Esophagus mucosa (tissue), 1 donor: Measurements from ENCODE around the gene HOXB3. TPM values are rescaled to one million over a fixed set of nuclear protein-coding genes. Genes with fewer than 3 reads are reported as not detected.
"Not testable (repeated sequence)": the region's sequence is repeated elsewhere in the genome, so short reads cannot be mapped to it uniquely, and the experiment has no call there.

ENCODE experiments used
- ATAC-seq: fragments of 200-7000 bp; cut with Tn5 transposase; one replicate; pipeline ENCODE4 v1.9.1; 2020
- total RNA-seq: library from RNA; stranded (reverse); gene quantifications from one replicate; pipeline ENCODE4 v1.2.4, GENCODE V29; 2023
- donor health status: DM: yes; HTN: yes; CAD: no.

The HOXB3 gene
- total RNA-seq, 1 donor from 2014 or later = 6.0 TPM

DNA sequence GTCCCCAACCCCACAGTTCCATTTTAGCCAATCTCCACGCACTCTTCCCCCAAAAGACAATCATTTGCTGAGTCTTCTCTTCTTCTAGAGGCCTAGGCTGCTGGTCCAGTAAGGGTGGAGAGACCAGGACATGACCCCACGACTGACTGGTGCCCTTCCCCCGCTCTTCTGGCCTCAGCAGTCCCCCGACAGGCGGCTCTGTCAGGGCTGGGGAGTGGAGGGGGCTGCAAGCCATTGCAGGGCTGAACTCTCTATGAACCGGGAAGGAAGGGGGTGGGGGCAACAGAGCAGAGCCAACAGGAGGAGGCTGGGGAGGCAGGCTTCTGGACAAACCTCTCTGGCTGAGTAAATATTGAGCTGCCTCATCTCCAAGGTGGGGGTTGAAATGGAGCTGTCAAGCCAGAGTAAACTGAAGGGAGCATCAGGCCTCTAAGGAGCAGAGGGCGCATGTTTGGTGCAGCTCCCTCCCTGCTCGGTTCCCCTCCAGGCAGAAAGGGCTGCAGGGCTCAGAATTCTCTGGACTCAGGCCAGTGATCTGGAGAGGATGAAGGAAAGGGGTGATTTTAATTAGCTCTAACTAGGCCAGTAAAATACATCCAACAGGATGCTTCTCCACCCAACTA lies 67.9 kb downstream of the HOXB3 start:
- no peak for ATAC-seq

DNA sequence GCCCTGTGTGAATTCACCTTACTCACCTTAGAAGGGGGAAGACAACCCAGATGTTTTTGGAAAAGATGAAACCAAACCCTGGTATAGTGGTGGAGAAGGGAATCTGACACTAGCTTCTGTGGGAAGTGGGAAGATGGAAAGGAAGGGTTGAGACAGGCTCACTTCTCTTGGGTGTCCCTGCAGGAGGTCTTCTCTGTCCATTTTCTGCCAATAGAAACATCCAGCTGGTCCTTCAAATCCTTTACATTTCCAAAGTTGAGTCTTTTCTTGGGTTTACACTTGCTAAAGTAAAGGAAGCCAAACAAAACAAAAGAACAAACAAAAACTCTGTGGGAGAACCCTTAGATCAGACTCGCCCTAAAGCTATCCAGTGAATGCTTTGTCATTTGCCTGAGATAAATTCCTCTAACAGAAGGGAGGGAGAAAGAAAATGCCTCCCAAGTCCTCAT lies 69.4 kb downstream of the HOXB3 start:
- ATAC-seq = no peak

DNA sequence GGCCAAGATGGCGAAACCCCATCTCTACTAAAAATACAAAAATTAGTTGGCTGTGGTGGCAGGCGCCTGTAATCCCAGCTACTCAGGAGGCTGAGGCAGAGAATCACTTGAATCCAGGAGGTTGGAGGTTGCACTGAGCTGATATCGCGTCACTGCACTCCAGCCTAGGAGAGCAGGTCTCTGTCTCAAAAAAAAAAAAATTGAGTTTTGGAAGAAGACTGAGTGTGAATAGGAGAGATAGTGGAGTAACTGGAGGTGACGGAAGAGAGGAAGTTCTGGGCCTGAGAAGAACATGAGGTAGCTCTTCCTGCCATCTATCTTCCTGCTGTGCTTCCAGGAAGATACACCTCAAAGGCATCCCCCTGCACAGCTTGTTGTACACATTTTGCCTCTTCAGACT lies 70.6 kb downstream of the HOXB3 start:
- ATAC-seq = no peak

DNA sequence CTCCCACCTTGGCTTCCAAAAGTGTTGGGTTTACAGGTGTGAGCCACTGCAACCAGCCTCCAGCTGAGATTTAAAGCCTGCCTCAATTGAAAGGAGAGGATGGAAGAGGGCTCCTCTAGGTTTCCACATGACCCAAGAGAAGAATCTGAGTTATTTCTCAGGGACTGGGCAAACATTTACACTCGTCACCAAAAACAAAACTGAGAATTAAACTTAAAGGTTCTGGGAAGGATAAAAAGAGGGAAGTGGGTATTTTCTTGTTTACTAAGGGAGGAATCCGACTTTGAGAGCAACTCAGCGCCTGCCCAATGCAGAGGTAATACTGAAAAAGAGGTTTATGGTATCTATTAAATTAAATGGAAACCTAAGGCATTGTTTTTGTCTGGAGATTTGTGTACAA lies 72.6 kb downstream of the HOXB3 start:
- ATAC-seq = no peak

DNA sequence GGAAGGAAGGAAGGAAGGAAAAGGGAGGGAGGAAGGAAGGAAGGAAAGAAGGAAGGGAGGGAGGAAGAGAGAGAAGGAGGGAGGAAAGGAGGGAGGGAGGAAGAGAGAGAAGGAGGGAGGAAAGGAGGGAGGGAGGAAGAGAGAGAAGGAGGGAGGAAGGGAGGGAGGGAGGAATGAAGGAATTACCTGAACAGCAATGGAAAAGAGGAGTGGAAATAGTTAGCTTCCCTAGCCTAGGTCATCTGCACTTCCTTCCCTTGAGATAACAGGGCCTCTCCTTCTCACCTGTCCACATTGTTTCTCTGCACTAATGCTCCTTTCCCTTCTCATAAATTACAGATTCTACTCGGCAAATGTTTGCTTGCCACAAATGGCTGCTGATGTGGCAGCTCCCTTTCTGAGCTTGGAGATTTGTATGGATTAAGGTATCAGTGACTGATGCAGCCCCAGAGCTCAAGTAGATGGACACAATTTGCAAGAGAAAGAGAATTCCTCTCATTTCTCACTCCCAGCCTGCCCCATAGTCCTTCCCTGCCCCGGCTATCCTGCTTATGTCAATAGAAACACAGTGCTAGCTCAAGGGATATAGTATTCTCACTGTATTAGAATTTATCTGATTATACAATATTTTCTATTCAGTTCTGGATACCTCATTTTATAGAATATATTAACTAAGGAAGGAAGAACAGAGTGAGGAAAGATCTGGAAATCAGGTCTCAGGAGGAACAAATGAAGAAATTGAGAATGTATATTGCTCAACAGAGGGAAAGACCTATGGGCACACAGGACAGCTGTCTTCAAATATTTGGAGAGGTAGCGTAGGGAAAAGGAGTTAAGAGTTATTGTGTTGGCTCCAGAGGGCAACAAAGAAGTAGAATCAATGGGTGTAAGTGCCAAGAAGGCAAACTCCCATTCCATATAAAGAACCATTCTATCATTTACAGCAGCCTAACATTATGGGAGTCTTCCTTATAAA lies 73.8 kb downstream of the HOXB3 start:
- ATAC-seq = no peak

DNA sequence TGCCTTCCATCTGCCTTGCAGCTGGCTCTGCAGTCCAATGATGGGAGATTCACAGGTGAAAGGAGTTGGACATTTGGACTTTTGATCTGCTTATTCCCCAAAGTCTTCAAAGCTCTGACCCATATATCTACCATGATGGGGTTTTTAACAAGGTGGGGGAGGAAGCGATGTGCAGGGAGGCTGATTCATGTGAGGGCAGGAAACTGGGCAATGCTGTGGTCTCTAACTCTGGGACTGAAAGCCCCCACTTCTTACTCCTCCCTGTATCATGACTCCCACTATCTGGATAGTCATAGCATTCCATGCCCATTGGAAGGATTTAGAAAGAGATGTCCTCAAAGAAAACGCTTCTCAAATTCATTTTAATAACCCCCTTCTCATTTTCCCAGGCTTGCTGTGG lies 75.6 kb downstream of the HOXB3 start:
- ATAC-seq = no peak

DNA sequence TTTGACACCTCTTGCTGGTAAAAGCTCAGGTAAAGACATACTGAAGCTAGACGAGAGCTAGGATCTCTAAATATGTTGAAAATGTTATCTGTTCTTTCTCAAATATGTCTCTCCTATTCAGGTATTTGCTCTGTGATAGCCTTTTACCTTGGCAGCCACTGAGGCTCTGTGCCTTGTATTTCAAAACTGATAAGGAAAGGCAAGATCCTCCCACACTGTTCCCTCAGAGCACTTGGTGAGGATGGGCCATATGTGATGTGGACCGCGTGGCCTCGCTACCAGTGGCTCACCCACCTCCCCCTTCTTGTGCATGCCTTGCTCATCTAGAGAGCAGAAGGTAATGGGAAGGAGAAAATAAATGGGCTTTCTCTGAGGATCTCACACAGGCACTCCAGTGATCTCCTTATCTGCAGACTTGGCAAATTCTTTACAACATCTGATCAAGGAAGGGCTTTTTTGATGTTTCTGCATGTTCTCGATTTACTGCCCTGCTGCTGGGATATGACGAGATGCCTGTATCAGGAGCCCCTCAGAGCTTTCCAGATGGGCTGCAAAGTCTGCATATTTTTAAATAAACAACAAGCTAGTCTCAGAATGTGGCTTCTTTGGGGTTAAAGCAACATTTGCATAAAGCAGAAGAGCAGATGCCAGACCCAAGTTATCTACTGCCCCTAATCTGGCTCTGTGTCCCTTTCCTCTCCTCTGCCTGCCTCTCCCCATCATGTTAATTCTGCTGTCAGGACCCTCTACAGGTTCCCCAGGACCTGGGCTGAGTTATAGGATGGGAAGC lies 76.2 kb downstream of the HOXB3 start:
- ATAC-seq = no peak

DNA sequence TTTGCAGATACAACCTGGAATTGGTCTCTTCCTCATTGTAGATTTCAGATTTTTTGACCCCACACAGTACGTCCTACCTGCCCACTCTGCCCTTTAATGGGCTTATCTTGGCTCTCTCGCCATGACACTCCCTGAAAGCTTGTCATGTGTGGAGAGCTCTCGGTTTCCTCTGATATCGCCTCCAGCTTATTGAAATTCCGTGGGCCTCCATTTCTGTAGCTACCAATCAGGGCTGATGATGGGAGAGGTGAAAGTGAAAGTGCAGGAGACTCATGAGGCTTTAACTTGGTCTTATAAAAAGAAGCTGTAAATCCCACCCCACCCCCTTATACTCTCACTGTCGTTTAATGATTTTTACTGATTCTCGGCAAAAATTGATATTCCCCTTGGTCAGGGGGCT lies 76.9 kb downstream of the HOXB3 start:
- no peak for ATAC-seq

DNA sequence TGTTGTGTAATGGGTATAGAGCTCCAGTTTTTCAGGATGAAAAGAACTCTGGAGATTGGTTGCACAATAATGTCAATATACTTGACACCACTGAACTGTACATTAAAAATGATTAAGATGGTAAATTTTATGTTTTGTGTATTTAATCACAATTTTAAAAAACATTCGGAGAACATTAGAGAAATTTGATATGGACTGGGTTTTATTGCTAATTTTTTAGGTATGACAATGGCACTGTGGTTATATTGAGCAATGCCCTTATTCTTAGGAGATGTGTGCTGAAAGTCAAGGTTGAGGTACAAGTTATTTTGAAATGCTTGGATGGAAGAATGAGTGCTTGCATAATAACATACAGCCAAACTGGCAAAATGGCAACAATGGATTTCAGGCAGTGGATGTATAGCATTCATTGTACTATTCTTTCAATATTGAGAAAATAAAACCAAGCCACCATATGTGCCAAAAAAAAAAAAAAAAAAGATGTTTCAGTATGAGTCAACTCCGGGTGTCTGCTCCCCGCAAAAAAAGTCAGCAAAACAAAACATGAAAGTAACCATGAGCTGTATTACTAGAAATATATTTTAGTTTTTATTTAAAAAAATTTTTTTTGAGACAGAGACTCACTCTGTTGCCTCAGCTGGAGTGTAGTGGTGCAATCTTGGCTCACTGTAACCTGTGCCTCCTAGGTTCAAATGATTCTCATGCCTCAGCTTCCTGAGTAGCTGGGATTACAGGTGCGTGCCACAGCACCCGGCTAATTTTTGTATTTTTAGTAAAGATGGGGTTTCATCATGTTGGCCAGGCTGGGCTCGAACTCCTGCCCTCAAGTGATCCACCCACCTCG lies 79.1 kb downstream of the HOXB3 start:
- ATAC-seq = peak; percentile 36

DNA sequence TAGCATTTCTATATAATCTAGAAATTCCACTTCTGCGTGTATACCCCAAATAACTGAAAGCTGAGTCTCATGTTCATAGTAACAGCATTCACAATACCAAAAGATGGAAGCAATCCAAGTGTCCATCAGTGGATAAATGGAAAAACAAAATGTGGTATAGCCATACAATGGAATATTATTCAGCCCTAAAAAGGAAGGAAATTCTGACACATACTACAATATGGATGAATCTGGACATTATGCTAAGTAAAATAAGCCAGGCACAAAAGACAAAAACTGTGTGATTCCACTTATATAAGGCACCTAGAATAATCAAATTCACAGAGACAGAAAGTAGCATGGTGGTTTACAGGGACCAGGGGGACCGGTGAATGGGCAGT lies 79.7 kb downstream of the HOXB3 start:
- no peak for ATAC-seq

DNA sequence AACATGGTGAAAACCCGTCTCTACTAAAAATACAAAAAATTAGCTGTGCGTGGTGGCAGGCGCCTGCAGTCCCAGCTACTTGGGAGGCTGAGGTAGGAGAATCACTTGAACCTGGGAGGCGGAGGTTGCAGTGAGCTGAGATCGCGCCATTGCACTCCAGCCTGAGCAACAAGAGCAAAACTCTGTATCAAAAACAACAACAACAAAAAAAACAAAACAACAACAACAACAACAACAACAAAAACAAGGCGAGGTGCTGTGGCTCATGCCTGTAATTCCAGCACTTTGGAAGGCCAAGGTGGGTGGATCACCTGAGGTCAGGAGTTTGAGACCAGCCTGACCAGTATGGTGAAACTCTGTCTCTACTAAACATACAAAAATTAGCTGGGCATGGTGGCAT lies 80.3 kb downstream of the HOXB3 start:
- ATAC-seq = not testable (repeated sequence)

DNA sequence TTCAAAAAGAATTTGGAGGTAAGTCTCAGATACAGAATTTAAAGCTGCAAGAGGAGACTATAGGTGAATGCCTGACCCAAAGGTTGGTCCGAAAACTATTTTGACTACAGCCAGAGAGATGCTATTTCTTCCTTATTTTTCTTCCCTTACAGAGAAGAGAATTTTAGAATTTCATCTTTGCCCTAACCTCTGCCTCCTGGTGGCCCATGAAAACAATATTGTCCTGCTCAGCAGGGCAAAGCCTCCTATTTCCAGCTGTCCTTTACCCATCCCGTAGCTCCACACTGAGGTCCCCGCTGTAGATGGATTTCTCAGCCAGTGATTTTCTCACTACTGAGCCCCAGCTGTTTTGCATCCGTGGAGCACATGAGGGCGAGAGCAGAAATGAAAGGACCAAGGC lies 83.8 kb downstream of the HOXB3 start:
- ATAC-seq = no peak

DNA sequence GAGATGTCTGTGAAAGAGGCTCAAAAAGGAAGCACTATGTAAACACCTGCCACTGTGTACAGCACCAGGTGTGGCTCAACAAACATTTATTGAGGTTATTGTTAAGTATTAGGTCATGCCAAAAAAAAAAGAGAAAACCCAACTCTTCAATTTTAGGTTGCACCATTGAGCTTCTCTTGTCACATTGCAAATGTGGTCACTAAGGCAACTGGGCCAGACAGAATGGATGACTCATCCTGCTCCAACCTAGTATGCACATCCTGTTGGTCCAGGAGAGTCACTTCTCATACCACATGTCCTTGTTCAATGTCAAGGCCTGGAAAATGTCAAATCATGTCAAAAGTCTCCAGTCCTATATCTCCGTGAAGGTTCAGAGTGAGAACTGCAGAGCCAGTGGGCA lies 84.3 kb downstream of the HOXB3 start:
- ATAC-seq = peak; percentile 92

DNA sequence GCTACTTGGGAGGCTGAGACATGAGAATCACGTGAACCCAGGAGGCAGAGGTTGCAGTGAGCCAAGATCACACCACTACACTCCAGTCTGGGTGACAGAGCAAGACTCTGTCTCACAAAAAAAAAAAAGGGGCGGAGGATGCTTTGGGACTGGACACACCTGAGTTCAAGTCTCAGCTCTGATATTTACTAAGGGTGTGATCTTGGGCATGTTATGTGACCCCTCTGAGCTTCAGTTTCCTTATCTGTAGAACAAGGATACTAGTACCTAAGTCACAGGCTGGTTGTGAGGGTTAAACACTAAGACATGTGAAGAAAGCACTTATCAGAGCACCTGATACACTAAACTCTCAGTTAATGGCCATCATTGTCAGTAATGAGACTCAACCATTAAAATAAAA lies 85.1 kb downstream of the HOXB3 start:
- ATAC-seq = no peak

DNA sequence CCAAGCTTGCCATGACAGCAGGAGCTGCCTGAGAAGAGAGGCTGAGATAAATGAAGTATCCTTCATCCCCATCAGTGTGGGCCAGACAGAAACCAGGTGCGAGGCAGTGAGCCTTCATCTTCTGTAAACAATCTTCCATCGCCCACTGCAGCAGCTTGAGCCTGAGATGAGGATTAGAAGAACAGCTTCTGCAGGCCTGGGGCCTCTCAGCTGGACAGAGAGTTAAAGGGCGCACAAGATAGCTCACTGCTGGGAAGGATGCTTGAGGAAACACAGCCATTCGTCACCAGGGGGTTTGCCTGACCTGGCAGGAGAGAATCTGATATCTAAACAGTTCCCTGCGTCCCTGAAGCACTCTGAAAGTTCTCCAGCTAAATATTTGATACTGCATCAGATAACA lies 86.3 kb downstream of the HOXB3 start:
- ATAC-seq = no peak

DNA sequence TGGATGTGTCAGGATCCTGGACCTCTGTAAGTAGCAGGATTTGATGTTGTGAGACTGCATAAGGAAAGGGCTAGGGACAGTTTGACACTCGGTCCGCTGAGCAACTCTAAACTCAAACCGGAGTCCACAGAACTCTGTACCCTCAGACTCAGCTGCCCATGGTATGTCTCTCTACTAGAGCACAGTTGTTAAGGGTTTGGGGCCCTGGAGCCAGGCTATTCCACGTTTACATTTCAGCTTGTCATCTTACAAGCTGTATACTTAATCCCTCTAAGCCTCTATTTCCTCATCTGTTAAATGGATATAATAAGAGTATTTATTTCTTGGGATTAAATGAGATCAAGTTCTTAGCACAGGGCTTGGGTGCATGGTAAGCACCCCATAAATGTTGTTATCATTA lies 87.1 kb downstream of the HOXB3 start:
- peak; percentile 38 for ATAC-seq

DNA sequence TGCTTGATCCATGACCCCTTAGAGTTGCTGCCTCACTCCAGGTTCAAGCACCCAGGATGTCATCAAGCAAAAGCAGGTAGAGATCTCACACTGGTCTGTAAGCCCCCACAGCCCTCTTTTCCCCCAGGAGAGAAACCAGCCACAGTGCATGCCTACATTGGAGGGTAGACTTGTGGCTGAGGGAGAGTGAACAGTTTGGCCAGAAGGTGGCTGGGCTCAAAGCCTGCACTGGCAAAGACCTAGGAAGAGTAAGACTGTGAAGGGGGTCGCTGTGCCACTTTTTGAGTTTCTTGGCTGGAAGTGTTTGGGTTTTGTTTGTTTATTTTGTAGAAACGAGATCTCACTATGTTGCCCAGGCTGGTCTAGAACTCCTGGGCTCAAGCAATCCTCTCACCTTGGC lies 87.7 kb downstream of the HOXB3 start:
- no peak for ATAC-seq

DNA sequence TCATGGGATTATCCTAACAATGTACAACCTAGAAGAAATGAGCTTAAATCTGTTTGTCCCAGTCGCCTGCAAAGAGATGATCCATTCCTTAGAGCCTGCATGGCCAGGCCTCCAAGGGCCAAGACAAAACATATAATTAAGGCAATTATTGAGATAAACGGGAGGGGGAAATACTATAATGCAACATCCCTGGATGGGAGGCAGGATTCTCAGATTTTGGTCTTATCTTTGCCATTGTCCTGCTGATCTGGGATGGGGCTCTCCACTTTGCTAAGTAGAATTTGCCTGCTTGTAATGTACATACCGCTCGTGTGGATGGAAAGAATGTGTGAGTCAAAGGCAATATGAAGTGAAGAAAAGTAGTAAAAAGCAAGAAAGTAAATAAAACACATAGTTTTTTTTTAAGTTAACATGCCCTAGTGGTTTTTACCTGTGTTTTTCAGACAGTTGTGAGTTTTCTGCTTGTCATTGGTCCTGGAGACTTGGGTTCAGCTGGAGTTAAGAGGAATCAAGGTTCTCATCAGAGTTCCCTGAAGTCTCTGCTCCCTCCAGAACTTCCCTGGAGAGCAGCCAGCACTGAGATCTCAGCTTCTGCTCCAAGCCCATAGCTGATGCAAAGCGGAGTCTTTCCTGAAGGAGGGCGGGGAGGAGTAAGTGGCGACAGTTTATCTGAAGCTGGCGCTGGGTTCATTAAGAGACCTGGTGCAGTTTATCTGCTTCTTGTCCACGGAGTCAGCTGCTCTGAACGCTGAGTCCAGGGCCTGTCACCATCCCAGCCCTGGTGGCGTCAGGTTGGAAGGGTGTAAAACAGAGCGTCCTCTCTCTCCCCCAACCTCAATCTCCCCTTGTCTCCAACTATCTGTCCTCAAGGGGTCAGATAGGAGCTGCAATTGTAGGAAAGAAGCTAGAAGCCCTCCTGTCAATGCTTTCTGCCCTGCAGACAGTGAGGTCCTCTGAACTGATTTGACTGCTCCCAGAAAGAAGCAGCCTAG lies 89.3 kb downstream of the HOXB3 start:
- no peak for ATAC-seq

DNA sequence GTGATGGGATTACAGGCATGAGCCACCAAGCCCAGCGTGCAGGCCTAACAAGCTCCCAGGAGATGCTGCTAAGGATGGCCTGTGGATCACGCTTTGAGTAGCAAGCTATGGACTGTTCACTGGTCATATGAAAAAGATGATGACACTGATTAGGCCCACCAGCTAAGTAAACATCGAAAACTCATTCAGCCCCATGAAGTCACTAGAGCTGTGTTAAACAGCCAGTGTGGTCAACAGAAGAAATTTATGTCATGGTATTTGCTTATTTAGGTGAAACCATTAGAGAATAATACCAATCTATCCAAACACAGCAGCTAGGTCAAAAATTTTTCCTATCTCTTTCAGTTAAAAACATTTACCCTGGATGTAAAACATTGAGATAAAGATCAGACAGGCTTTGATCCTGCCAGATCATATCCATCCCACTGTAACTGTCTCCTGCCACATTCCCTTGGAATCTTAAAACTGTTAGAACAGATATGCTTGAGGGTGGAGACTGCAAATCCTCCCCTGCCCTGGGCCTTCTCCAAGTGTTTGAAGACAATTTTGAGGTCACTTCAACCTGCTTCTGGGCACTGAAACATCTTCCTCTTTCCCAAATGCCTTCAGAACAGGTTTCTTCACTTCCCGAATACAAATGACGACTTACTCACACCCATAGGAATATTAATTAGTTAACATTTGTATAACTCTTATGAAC lies 90.2 kb downstream of the HOXB3 start:
- peak; percentile 40 for ATAC-seq

DNA sequence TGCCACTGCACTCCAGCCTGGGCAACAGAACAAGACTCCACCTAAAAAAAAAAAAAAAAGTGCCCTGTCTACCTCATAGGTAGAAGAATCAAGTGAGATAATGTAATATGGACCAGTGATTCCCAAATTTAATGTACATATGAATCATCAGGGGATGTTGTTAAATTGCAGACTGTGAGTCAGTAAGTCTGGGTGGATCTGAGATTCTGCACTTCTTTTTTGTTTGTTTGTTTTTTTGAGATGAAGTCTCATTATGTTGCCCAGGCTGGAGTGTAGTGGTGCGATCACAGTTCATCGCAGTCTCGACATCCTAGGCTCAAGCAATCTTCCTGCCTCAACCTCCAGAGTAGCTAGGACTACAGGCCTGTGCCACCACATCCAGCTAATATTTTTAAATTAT lies 90.8 kb downstream of the HOXB3 start:
- peak; percentile 41 for ATAC-seq
